ENCODE results near the gene OPN5.

Gene OPN5

DNA sequence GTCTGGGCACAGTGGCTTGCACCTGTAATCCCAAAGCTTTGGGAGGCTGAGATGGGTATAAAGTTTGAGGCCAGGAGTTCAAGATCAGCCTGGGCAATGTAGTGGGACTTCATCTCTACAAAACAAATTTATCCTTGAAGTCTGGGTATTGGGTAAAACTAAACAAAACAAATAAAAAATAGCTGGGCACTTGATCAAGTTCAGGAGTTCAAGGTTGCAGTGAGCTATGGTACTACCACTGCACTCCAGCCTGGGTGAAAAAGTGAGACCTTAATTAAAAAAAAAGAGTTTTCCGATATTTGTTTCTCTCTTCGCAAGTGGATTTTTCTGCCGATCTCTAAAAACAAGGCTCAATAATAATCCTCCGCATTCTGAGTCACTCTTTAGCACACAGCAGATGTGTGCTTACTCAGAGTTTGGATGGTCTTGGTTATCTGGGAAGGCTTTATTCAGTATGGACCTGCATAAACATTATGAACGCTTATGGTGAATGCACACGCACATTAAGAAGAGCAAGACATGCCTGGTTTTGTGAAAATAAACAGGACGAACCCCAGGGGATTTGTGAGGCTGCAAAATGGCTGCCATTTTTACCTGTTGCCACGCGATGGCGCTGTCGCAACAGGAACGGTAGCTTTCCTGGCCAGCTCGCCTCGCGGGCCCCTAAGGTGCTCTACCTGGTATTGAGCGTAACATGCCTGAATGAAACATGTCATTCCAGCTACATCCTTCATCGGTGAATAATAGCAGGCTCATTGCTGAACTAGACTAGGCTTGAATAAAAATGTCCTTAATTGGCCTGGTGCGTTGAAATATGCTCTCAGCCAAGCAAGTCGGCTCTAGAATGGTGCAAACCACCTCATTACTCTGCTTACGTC, 6.0 kb downstream of the OPN5 start:
- no peak overlapping the region for H3K4me3 ChIP-seq (ENCODE audit: low read depth, low read length)
- no peak for DNase-seq (ENCODE audit: low read depth)
- TF ChIP-seq, protein P1, sequence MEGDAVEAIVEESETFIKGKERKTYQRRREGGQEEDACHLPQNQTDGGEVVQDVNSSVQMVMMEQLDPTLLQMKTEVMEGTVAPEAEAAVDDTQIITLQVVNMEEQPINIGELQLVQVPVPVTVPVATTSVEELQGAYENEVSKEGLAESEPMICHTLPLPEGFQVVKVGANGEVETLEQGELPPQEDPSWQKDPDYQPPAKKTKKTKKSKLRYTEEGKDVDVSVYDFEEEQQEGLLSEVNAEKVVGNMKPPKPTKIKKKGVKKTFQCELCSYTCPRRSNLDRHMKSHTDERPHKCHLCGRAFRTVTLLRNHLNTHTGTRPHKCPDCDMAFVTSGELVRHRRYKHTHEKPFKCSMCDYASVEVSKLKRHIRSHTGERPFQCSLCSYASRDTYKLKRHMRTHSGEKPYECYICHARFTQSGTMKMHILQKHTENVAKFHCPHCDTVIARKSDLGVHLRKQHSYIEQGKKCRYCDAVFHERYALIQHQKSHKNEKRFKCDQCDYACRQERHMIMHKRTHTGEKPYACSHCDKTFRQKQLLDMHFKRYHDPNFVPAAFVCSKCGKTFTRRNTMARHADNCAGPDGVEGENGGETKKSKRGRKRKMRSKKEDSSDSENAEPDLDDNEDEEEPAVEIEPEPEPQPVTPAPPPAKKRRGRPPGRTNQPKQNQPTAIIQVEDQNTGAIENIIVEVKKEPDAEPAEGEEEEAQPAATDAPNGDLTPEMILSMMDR (IDR thresholded peaks at IDR 0.05; ENCODE audit: control insufficient read depth, extremely low read depth, insufficient read depth) = peak; percentile 93

DNA sequence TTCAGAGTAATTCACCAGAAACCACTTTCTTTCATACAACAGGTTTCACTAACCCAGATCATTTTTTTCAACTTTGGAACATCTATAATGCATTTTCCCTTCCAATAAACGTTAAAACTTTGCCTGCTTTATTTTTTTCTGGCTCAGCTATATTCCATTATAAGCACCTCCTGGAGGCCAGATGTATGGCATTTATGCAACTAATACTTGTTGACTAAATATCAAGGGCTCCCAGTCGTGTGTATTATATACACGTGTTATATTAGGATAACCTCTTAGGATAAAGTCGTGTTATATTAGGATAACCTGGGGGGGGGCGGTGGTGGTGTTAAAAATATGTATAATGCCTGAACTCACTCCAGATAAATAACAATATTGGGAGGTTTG, 6.7 kb downstream of the OPN5 start:
- no peak for DNase-seq (ENCODE audit: low read depth)
- TF ChIP-seq, protein P1 (IDR thresholded peaks at IDR 0.05; ENCODE audit: control insufficient read depth, extremely low read depth, insufficient read depth) = no peak
- no peak overlapping the region for H3K4me3 ChIP-seq (ENCODE audit: low read depth, low read length)

DNA sequence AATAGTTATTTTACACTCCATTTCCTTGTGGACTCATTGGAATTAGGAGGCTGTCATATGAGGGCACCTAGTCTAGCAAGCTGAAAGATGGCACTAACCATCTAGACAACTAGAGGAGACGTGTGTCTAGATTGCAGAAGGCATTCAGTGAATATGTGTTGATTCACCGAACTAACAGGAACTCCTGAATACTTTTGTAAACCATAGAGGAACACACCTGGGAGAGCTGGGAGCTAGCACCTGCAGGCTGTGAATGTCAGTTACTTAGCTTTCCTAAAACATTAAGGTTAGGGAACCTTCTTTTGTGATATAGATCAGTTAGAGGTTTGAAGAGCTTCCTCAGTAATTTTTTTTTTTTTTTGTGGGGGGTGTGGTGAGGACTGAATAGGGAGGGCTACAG, 7.7 kb downstream of the OPN5 start:
- H3K4me3 ChIP-seq (ENCODE audit: low read depth, low read length) = no peak overlapping the region
- TF ChIP-seq, protein P1 (IDR thresholded peaks at IDR 0.05; ENCODE audit: control insufficient read depth, extremely low read depth, insufficient read depth) = no peak
- DNase-seq (ENCODE audit: low read depth) = no peak

DNA sequence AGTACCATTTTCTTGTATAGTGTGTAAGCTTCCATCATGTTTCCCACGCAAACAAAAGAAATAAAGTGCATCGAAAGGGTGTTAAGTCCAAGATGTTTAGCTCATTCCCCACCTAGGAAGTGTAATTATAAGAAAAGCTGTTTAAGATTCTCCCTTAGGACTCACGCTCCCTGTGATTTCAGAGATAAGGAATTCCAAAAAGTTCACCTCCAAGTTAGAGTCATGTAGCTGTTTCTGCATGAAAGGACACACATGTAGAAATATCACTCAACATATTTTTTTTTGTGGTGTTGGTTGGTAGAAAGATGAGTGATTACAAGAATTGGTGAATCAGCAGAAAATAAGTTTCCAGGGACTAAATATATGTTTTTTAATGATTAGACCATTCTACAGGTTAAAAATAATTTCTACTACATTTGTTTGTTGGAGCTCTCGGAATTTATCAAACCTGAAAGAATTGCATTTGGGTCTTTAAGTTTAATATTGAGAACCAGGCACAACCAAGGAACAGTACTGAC, 10.4 kb downstream of the OPN5 start:
- TF ChIP-seq, protein P1 (IDR thresholded peaks at IDR 0.05; ENCODE audit: control insufficient read depth, extremely low read depth, insufficient read depth) = no peak
- no peak for DNase-seq (ENCODE audit: low read depth)
- H3K4me3 ChIP-seq (ENCODE audit: low read depth, low read length) = no peak overlapping the region

DNA sequence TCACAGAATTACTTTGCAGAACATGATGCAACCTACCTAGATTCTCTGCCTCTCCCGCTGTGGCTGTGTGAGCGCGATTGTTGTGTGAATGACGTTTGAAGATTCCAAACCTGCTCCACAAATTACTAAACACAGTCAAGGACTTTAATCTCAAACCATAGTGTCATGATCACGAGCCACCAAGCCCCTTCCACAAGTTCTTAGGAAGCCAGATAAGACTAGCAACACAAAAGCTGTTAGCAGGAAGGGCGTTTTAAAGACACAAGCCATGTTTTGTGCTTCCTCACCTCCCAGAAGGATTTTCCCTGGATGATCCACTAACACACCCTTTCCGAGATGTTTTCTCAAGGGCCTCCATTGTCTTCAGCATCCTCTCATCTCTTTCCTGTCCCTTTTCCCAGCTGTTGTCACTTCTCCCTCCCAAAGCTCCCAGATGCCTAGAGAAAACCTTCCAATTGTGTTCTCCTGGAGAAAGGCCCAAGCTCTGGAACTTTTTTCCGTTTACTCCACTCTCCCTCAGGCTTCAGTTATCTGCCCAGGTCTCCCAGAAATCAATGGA, 12.8 kb downstream of the OPN5 start:
- no peak overlapping the region for H3K4me3 ChIP-seq (ENCODE audit: low read depth, low read length)
- TF ChIP-seq, protein P1 (IDR thresholded peaks at IDR 0.05; ENCODE audit: control insufficient read depth, extremely low read depth, insufficient read depth) = no peak
- no peak for DNase-seq (ENCODE audit: low read depth)

DNA sequence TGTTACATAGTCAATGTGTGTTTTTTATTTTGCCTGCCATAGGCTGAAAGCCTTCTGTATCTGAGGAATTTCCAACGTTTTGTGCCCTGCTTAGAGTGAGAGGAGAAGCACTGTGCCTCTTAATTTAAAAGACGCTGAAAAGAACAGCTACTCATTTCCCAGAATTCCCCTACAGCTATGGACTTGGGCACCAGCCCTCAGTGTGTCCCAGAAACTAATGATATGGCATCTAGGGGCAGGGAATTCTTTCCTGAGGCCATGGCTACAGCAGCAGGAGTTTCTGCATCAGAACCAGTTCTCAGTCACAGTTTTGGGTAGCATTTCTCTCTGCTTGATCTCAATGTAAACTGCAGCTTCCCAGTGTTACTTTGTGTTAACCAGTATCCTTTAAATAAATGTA, 20.2 kb downstream of the OPN5 start:
- TF ChIP-seq, protein P1 (IDR thresholded peaks at IDR 0.05; ENCODE audit: control insufficient read depth, extremely low read depth, insufficient read depth) = no peak
- DNase-seq (ENCODE audit: low read depth) = no peak

More for the DNA sequence above, 20.2 kb downstream of the OPN5 start:
- H3K4me3 ChIP-seq (ENCODE audit: low read depth, low read length) = no peak overlapping the region

All from LNCaP clone FGC (cell line).